Stromal cell of bone marrow (primary cell): Measurements from ENCODE around the gene LRMDA.
"Not testable (repeated sequence)": the region's sequence is repeated elsewhere in the genome, so short reads cannot be mapped to it uniquely, and the experiment has no call there.

ENCODE experiments used
- DNase-seq: peaks from one replicate; pipeline ENCODE4 v3.0.0-alpha.2; 2012; ENCODE audit warnings: low read depth

Gene LRMDA

DNA sequence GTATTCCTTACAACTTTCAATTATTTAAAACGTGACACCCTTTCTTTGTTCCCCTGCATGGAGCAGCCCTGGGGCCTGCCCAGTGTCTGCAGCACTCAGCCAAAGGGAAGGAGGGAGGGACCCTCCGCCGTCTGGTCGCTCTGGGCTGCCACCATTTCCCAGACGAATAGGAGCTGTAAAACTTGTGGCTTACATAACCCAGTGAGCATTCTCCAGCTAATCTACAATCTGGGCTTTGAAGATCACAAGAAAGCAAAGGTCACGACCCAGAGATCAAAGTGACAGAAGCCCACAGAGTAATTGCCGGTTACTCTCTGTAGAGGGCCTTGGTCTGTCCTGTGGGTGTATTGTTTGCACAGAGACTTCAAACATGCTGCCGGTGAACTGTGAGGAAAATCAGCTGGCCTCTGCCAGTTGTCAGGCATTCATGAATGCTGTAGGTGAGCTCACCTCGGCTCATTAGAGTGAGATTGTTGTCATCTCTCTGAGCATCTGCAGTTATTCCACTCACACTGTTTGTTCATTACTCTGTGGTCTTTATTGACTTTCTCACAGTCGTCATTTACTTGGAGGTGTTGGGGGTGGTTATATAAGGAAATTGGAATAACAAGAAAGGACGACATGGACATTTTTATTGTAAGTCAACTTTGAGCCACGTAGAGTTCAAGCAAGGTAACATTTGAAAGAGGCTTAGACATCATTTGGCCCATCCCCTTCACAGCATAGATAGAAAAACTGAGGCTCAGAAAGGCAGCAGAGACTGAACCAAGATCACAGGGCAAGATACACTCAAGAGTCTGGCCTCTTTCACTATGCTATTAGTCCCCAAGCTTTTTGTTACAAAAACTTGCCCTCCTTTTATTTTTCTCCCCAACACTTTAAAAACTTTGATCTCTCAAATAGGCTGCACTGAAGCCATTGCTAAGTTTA lies 619.8 kb downstream of the LRMDA start:
- no peak for DNase-seq

DNA sequence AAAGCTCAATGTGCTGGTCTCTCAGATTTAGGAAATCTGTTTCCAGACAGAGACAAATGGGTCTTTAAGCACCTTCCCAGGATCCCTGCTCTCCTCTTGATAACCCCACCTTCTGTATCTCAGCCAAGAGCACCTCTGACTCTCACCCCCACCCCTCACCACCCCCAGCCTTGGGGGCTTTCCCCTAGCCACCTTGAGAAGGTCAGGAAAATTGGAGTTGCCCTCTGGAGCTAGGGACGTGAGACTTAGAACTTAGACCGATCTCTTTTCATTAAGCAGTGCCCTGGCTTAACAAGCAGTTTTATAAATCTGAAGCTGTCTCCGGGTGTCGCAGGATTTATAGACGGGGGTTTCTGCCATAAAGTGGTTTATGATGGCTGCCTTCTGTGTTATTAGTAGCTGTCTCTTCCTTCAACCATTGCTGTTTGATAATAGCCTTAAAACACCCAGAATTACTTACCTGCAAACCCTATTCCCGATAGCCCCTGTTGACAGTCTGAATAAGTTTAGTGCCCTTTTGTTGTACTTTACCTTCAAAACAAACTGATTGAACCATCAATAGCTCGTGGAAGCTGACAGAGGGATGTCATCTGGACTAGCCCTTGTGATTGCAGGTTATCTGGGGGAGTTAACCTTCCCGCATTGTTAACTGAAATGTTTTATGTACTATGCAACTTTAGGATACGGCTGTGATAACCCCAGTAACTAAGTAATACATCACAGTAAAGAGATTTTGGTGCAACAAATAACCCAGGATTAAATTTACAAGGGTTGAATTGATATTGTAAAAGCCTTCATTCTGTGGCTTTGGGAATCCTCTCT lies 621.5 kb downstream of the LRMDA start:
- DNase-seq, result no peak

- DNase-seq, result no peak
Measured at GRCh38 chr10:76055466-76055865, 624.0 kb downstream of the LRMDA start.

- DNase-seq, result no peak
Measured at GRCh38 chr10:76055963-76056362, 624.5 kb downstream of the LRMDA start.

- not testable (repeated sequence) for DNase-seq
Measured at GRCh38 chr10:76060993-76061392, 629.6 kb downstream of the LRMDA start.

DNA sequence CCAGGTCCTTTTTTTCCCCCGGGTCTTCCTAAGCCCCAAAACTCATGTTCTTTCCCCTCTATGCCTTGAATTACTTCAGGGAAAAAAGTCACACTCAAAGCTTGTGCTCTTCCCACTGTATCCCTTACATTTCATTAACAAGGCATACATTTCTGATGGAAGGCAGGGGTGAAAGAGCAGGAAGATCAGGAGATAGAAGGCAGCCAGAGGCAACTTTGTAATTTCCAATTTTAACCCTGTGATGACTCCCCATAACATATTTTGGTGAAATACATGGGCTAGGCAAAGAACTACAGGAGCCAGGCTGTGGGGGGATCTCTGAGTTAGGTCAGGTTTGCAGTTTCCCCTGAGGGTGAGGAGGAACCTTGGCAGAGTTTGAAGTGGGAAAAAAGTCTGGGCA lies 635.0 kb downstream of the LRMDA start:
- no peak for DNase-seq

- DNase-seq, result no peak
Measured at GRCh38 chr10:76067447-76067846, 636.0 kb downstream of the LRMDA start.

DNA sequence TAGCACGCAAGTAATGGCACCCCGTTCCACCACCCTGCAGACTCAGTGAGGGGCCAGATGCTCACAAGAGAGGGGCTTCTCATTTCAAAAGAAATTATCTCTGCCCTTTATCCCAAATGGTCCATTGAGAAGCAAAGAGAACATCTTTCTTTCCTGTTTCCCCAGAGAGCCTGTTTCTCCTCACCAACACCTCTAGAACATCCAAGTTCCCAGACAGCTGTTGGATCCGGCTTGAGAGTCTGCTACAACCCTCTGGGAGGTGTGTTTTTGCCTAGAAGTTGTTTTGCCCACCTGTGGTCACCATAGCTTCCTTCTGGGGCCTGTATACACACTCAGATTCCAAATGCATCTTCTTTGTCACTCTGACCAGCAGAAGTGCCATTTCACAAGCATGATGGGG lies 637.4 kb downstream of the LRMDA start:
- no peak for DNase-seq

DNA sequence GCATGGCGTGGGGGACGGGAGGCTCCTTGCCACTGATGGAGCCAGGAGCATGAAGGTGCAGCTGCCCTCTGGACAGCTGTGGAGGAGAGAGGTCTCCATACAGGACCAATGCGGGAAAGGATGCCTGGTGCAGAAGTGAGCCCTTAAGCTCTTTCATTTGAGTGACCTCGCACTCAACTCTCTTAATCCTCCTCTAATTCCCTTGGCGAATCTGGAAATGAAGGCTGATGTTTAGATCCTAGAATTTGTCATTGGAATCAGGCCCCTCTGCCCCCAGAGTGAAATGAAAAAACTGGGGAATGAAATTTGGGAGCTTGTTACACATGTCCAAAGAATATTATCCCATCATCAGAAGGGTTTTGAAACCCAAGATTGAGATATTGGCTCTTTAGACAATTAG lies 639.5 kb downstream of the LRMDA start:
- no peak for DNase-seq

GRCh38 chr10:76071653-76072365 lies 640.4 kb downstream of the LRMDA start:
- peak; percentile 88 for DNase-seq

DNA sequence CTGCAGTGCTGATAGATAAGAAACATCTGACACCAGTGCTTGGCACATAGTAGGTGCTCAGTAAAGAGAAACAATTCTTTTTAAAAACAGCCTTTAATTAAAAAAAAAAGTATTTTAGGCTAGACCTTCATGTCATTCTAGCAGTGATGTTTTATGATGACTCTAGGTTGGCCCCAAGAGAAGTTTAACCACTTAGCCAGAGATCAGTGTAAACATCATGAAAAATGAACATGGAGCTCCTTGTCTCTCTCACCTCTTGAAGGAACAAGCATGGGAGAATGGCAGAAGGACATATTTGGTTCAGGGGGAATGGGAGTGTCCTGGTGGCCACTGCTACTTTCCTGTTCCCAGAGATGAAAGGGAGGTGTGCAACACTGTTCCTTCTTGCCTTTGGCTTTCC lies 641.0 kb downstream of the LRMDA start:
- no peak for DNase-seq

DNA sequence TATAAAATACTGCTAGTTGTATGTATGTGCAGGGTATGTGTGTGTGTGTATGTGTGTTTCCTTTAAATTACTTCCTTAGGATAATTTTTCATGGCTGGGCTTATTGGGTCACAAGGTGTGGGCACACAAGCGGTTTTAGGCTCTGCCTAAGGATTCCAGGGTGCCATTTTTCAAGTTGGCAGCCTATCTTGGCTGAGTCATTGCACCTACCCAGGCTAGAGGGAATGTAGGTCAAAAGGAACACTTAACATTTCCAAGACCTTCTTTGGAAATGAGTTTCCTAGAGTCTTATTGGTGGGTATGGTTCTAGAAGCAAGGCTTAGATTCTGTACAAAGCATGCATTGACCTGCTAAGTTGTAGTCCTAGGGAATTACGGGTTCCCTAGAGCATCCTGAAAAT lies 642.1 kb downstream of the LRMDA start:
- DNase-seq, result no peak

DNA sequence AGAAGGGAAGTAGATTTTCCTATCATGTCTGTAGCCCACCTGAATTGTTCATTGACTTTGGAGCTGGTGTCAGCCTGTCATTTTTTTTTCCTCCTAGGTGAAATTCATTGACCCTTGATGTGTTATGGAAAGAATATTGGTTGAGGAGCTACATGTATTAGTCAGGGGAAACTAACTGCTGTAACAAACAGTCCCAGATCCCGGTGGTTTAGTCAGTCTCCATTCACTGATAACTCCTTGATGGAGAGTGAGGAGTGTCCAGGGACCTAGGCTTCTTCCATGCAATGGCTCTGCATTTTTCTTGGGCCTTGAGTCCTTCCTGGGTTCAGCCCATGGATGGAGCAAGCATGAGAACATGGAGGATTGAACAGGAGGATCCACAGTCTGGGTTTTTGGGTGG lies 643.2 kb downstream of the LRMDA start:
- no peak for DNase-seq

DNA sequence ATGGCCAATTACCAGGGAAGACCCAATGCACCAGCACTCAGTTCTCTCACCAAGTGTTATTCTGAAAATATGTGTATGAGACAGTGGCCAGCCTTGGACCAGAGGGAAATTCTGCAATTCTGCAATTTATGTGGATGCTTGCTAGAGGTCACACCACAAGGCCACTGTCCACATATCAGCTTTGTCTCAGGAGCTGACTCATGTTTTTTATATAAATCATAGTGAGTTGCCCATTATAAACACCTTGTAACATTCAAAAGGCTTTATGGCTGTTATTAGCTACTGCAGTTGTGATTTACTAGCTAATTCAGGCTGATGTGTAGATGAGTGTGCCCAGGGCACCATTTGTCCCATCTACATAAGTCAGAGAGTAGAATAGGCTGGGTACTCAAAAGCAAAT lies 649.0 kb downstream of the LRMDA start:
- DNase-seq, result peak; percentile 39

DNA sequence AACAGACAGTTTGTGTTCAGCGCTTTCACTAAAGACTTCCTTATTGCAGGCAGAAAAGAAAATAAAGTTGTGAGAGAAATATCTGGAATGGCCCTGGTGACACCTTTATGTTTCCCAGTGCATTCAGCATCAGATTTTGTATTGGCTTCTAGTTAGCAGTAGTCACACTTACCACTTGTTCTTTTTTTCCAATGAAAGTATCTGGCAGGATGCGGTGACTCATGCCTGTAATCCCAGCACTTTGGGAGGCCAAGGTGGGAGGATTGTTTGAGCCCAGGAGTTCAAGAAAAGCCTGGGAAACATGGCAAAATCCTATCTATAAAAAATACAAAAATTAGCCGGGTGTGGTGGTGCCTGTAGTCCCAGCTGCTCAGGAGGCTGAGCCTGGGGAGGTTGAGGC lies 649.6 kb downstream of the LRMDA start:
- no peak for DNase-seq

DNA sequence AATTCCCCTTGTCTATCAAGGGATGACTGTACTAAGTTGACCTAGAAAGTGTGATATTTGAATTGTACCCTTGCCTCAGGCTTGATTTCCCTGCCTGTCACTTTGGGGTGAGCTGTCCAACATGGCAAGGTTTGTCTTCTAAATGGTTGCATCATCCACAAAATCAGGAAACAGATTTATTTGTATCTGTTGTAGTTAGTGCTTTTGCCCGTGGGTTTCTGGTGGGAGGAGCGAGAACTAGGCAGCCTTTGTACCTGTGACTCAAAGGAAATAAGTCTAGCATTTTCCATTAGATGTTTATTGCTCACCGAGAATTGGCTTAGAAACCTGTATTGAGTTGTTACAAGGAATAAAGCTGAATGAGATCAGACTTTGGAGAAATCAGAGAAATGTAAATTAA lies 650.8 kb downstream of the LRMDA start:
- no peak for DNase-seq

DNA sequence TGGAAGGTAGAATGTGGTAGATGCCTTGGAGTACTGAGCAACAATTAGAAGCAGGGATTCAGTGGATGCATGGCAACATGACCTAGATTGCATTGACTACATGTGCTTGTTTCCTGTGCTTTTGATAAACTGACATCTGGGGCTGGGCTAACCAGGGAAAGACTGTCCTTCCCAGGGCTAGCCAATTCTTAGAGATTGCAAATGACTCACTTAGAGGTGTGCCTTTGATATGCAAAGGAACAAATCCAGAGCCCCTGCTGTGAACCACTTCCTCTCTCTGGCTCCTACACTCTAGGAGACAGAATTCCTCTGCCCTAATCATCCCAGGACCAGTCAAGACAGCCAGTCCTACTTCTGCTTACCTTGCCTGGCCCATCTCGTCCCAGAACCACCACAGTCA lies 651.5 kb downstream of the LRMDA start:
- DNase-seq, result no peak

GRCh38 chr10:76085002-76085816 lies 653.8 kb downstream of the LRMDA start:
- DNase-seq, result no peak

GRCh38 chr10:76085817-76086167 lies 654.4 kb downstream of the LRMDA start:
- no peak for DNase-seq

- no peak for DNase-seq
Measured at GRCh38 chr10:76086170-76086760, 654.8 kb downstream of the LRMDA start.
